Measurements from ENCODE around the gene GLIPR1L1. TPM values are rescaled to one million over a fixed set of nuclear protein-coding genes. Genes with fewer than 3 reads are reported as not detected.

Gene GLIPR1L1
- total and polyA plus RNA-seq, 2 donors (not counting 1 experiment from before 2014, with no cell fraction given): not detected

DNA sequence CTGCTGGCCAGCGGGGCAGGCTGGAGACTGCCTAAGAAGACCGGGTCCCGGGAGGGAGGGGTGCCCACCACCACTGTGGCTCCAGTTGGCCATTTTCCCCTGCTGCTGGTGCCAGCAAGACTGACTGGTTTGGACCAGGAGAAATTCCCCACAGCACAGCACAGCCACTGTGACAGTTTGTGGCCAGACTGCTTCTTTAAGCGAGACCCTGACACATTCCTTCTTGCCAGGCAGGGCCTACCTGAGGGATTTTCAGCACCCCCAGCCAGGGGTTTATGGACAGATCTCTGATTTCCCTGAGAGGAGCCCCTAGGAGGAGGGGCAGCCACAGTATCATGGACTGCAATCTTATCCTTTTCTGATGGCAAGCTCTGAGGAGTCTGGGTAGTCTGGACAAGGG is 15.5 kb downstream of the GLIPR1L1 start:
- Histone ChIP-seq H3K4me3 (replicated peaks in 1 of 4; ENCODE audit: control extremely low read depth in 1 of 4, insufficient read depth in 1 of 4, low read depth in 3 of 4, low read length in 4 of 4) (no peak overlapping the region), H4K20me1 (ENCODE audit: control insufficient read depth, extremely low read depth, insufficient read depth, low read length) (no peaks in the 10 kb centered on the region), H3K4me1 (ENCODE audit: control insufficient read depth, extremely low read depth, insufficient read depth, low read length) (no peaks in the 10 kb centered on the region), H3K27ac (ENCODE audit: insufficient read depth, low read length) (no peak overlapping the region), H3K79me2 (ENCODE audit: control insufficient read depth, insufficient read depth, low read length) (no peaks in the 10 kb centered on the region), H2AFZ (ENCODE audit: low read length) (no peak overlapping the region), H3K27me3 (ENCODE audit: control insufficient read depth, insufficient read depth, low read length) (no peaks in the 10 kb centered on the region), H3K36me3 (ENCODE audit: control insufficient read depth, insufficient read depth, low read length) (no peaks in the 10 kb centered on the region), H3K9ac (ENCODE audit: insufficient read depth, low read length) (no peak overlapping the region), H3K4me2 (ENCODE audit: extremely low read depth, insufficient read depth, low read length) (no peak overlapping the region), H3K9me3 (ENCODE audit: control insufficient read depth, insufficient read depth, low read depth, low read length) (no peaks in the 10 kb centered on the region)
- no peak for DNase-seq (ENCODE audit: low read depth in 2 of 2)
- TF ChIP-seq EZH2 (IDR thresholded peaks at IDR 0.05; ENCODE audit: low read length, missing control alignments): no peak
- TF ChIP-seq, protein P1, sequence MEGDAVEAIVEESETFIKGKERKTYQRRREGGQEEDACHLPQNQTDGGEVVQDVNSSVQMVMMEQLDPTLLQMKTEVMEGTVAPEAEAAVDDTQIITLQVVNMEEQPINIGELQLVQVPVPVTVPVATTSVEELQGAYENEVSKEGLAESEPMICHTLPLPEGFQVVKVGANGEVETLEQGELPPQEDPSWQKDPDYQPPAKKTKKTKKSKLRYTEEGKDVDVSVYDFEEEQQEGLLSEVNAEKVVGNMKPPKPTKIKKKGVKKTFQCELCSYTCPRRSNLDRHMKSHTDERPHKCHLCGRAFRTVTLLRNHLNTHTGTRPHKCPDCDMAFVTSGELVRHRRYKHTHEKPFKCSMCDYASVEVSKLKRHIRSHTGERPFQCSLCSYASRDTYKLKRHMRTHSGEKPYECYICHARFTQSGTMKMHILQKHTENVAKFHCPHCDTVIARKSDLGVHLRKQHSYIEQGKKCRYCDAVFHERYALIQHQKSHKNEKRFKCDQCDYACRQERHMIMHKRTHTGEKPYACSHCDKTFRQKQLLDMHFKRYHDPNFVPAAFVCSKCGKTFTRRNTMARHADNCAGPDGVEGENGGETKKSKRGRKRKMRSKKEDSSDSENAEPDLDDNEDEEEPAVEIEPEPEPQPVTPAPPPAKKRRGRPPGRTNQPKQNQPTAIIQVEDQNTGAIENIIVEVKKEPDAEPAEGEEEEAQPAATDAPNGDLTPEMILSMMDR (conservative IDR thresholded peaks at IDR 0.05 in 1 of 2, IDR thresholded peaks at IDR 0.05 in 1 of 2; ENCODE audit: low read depth in 1 of 2, low read length in 2 of 2): no peak

DNA sequence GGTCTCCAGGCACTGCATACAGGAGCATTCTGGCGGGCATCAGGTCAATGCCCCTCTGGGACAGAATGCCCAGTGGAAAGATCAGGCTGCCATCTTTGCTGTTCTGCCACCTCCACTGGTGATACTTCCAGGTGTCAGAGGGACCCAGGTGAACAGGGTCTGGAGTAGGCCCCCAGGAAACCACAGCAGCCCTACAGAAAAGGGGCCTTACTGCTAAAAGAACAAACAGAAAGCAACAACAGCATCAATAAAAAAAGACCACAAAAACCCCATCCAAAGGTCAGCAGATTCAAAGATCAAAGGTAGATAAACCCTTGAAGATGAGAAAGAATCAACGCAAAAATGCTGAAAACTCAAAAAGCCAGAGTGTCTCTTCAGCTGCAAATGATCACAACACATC is 15.9 kb downstream of the GLIPR1L1 start:
- no peak overlapping the region for H3K4me3 ChIP-seq (replicated peaks in 1 of 4; ENCODE audit: control extremely low read depth in 1 of 4, insufficient read depth in 1 of 4, low read depth in 3 of 4, low read length in 4 of 4)
- DNase-seq (ENCODE audit: low read depth in 2 of 2): no peak
- no peaks in the 10 kb centered on the region for H3K79me2 ChIP-seq (ENCODE audit: control insufficient read depth, insufficient read depth, low read length)
- TF ChIP-seq, protein P1 (conservative IDR thresholded peaks at IDR 0.05 in 1 of 2, IDR thresholded peaks at IDR 0.05 in 1 of 2; ENCODE audit: low read depth in 1 of 2, low read length in 2 of 2): no peak
- no peak for TF ChIP-seq EZH2 (IDR thresholded peaks at IDR 0.05; ENCODE audit: low read length, missing control alignments)
- no peaks in the 10 kb centered on the region for H3K4me1 ChIP-seq (ENCODE audit: control insufficient read depth, extremely low read depth, insufficient read depth, low read length)
- no peak overlapping the region for H3K4me2 ChIP-seq (ENCODE audit: extremely low read depth, insufficient read depth, low read length)
- H3K27ac ChIP-seq (ENCODE audit: insufficient read depth, low read length): no peak overlapping the region
- no peaks in the 10 kb centered on the region for H3K27me3 ChIP-seq (ENCODE audit: control insufficient read depth, insufficient read depth, low read length)
- no peaks in the 10 kb centered on the region for H4K20me1 ChIP-seq (ENCODE audit: control insufficient read depth, extremely low read depth, insufficient read depth, low read length)
- H3K36me3 ChIP-seq (ENCODE audit: control insufficient read depth, insufficient read depth, low read length): no peaks in the 10 kb centered on the region
- H3K9ac ChIP-seq (ENCODE audit: insufficient read depth, low read length): no peak overlapping the region
- no peak overlapping the region for H2AFZ ChIP-seq (ENCODE audit: low read length)
- no peaks in the 10 kb centered on the region for H3K9me3 ChIP-seq (ENCODE audit: control insufficient read depth, insufficient read depth, low read depth, low read length)

DNA sequence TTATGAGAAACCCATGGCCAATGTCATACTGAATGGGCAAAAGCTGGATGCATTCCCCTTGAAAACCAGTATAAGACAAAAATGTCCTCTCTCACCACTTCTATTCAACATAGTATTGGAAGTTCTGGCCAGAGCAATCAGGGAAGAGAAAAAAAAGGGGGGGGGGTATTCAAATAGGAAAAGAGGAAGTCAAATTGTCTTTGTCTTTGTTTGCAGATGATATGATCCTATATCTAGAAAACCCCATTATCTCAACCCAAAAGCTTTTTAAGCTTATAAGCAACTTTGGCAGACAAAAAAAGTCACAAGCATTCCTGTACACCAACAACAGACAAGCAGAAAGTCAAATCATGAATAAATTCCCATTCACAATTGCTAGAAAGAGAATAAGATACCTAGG is 19.5 kb downstream of the GLIPR1L1 start:
- Histone ChIP-seq H3K36me3 (ENCODE audit: control insufficient read depth, insufficient read depth, low read length) (no peaks in the 10 kb centered on the region), H3K27me3 (ENCODE audit: control insufficient read depth, insufficient read depth, low read length) (no peaks in the 10 kb centered on the region), H3K9ac (ENCODE audit: insufficient read depth, low read length) (no peak overlapping the region), H3K4me1 (ENCODE audit: control insufficient read depth, extremely low read depth, insufficient read depth, low read length) (no peaks in the 10 kb centered on the region), H4K20me1 (ENCODE audit: control insufficient read depth, extremely low read depth, insufficient read depth, low read length) (no peaks in the 10 kb centered on the region), H3K79me2 (ENCODE audit: control insufficient read depth, insufficient read depth, low read length) (no peaks in the 10 kb centered on the region), H3K27ac (ENCODE audit: insufficient read depth, low read length) (no peak overlapping the region), H3K9me3 (ENCODE audit: control insufficient read depth, insufficient read depth, low read depth, low read length) (no peaks in the 10 kb centered on the region), H3K4me3 (replicated peaks in 1 of 4; ENCODE audit: control extremely low read depth in 1 of 4, insufficient read depth in 1 of 4, low read depth in 3 of 4, low read length in 4 of 4) (no peak overlapping the region), H2AFZ (ENCODE audit: low read length) (no peak overlapping the region), H3K4me2 (ENCODE audit: extremely low read depth, insufficient read depth, low read length) (no peak overlapping the region)
- DNase-seq (ENCODE audit: low read depth in 2 of 2): no peak
- TF ChIP-seq EZH2 (IDR thresholded peaks at IDR 0.05; ENCODE audit: low read length, missing control alignments): no peak
- TF ChIP-seq, protein P1 (conservative IDR thresholded peaks at IDR 0.05 in 1 of 2, IDR thresholded peaks at IDR 0.05 in 1 of 2; ENCODE audit: low read depth in 1 of 2, low read length in 2 of 2): no peak
